SH-SY5Y (cell line): ENCODE data around the gene CCDC12.

Experiments used
- GATA2 ChIP-seq: IDR thresholded peaks from 2 replicates; pipeline ENCODE4 v1.6.1; 2011; ENCODE audit warnings: mild to moderate bottlenecking, low read depth, low read length
- GATA3 ChIP-seq: IDR thresholded peaks from 2 replicates; pipeline ENCODE4 v1.6.1; 2011; ENCODE audit warnings: low read depth, mild to moderate bottlenecking, low read length, moderate library complexity

DNA sequence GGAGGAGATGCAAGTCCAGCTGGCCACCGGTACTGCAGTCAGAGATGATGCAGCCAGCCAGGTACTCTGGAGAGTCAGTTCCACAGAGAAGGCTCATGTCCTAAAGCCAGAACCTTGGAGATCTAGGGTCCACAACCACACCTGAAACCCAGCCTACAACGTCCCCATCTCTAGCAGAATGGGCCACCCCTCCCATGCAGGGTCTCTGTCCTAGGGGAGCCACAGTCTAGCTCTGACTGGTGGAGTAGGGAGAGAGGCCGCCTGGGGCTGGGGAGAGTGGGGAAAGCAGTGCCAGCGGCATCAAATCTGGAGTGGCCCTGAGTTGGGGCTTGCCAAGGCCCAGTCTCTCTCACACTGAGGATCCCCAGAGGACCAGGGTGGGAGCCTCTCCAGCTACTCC lies 55.5 kb downstream of the CCDC12 start:
- TF ChIP-seq GATA2, result no peak
- no peak for TF ChIP-seq GATA3
